Liver (tissue), 2 donors: ENCODE results near the gene HPCAL4.

Experiments
- REST ChIP-seq: IDR thresholded peaks from 2 replicates; pipeline ENCODE4 v1.6.1; 2016; ENCODE audit warnings: antibody characterized with exemption, mild to moderate bottlenecking
- TF ChIP-seq, protein P1 (sequence below): fragments of 150-350 bp; IDR thresholded peaks from 2 replicates; pipeline ENCODE4 v1.5.1; 2017; ENCODE audit warnings: improper control_type of control experiment, low read depth, low read length; ENCODE audit not compliant: missing input control
- donor health status: healthy.

- TF ChIP-seq, protein P1, sequence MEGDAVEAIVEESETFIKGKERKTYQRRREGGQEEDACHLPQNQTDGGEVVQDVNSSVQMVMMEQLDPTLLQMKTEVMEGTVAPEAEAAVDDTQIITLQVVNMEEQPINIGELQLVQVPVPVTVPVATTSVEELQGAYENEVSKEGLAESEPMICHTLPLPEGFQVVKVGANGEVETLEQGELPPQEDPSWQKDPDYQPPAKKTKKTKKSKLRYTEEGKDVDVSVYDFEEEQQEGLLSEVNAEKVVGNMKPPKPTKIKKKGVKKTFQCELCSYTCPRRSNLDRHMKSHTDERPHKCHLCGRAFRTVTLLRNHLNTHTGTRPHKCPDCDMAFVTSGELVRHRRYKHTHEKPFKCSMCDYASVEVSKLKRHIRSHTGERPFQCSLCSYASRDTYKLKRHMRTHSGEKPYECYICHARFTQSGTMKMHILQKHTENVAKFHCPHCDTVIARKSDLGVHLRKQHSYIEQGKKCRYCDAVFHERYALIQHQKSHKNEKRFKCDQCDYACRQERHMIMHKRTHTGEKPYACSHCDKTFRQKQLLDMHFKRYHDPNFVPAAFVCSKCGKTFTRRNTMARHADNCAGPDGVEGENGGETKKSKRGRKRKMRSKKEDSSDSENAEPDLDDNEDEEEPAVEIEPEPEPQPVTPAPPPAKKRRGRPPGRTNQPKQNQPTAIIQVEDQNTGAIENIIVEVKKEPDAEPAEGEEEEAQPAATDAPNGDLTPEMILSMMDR: no peak
- TF ChIP-seq REST: no peak
Observed at GRCh38 chr1:39645411-39646043, 45.7 kb downstream of the HPCAL4 start.
